Measurements from ENCODE around the gene RRP8. TPM values are rescaled to one million over a fixed set of nuclear protein-coding genes. Genes with fewer than 3 reads are reported as not detected.

Gene RRP8
- total RNA-seq, 1 experiment from 2014 or later, result 17.8 TPM

GRCh38 chr11:6623391-6624363 is 20.3 kb upstream of the RRP8 start:
- Histone ChIP-seq H3K9ac (ENCODE audit: low read length) (no peak overlapping the region), H3K79me2 (ENCODE audit: insufficient read depth, low read length) (peaks cover 4% of the 10 kb centered on the region; the same call in 1 of the 2 replicates), H3K9me2 (ENCODE audit: insufficient read depth) (no peaks in the 10 kb centered on the region), H3K36me3 (ENCODE audit: control insufficient read depth in 1 of 2, insufficient read depth in 2 of 2, low read length in 2 of 2) (no peaks in the 10 kb centered on the region), H3K4me2 (ENCODE audit: low read length) (no peak overlapping the region), H4K20me1 (ENCODE audit: insufficient read depth) (no peaks in the 10 kb centered on the region), H2AFZ (ENCODE audit: low read depth, low read length, poor library complexity, severe bottlenecking) (no peak overlapping the region), H3K27me3 (ENCODE audit: insufficient read depth, low read length) (no peaks in the 10 kb centered on the region), H3K4me1 (ENCODE audit: control insufficient read depth in 1 of 2, insufficient read depth in 2 of 2, low read length in 2 of 2) (peaks cover 0 to 8% of the 10 kb centered on the region in 2 experiments; a peak in 1 of 4 replicates), H3K9me3 (ENCODE audit: control insufficient read depth in 1 of 2, insufficient read depth in 1 of 2, low read depth in 1 of 2, low read length in 2 of 2) (no peaks in the 10 kb centered on the region), H3K27ac (ENCODE audit: low read depth, low read length) (no peak overlapping the region), H3K4me3 (replicated peaks in 1 of 2; ENCODE audit: low read depth in 1 of 2, low read length in 2 of 2) (no peak overlapping the region)
- intact Hi-C loops (cut with micrococcal nuclease), result no loop called here
- TF ChIP-seq SP1 (IDR thresholded peaks at IDR 0.05; ENCODE audit: low read depth), result no peak
- no peak for TF ChIP-seq RAD21 (IDR thresholded peaks at IDR 0.05; ENCODE audit: low read depth)
- TF ChIP-seq ZBTB33 (IDR thresholded peaks at IDR 0.05; ENCODE audit: extremely low read depth, insufficient replicate concordance, low read length), result no peak
- no peak for TF ChIP-seq EGR1 (IDR thresholded peaks at IDR 0.05; ENCODE audit: low read depth)
- TF ChIP-seq EZH2 (IDR thresholded peaks at IDR 0.05), result no peak
- TF ChIP-seq EZH2phosphoT487 (IDR thresholded peaks at IDR 0.05; ENCODE audit: borderline replicate concordance), result no peak
- TF ChIP-seq MAX (IDR thresholded peaks at IDR 0.05), result no peak
- BruUV-seq (replicated peaks), result no TSS peak
- ChIA-PET CTCF (no interaction called here), POLR2A (no interaction called here), RAD21 (ENCODE audit: low non-redundant PET in 1 of 2, low total read pairs in 2 of 2, uncharacterized antibody in 2 of 2, unreplicated experiment in 2 of 2) (no interaction called here)
- ATAC-seq (no peak), DNase-seq (ENCODE audit: low read depth, low spot score) (no peak)

All from HCT116 (cell line).